ENCODE measurements around the gene RAPGEF3.
A peak's percentile ranks its signal among the peaks of the same experiment; 100 is the strongest.

The RAPGEF3 gene

GRCh38 chr12:47744778-47745436 lies 13.8 kb downstream of the RAPGEF3 start:
- no peaks in the 10 kb centered on the region for H3K36me3 ChIP-seq (ENCODE audit: control insufficient read depth in 1 of 2, insufficient read depth in 2 of 2, low read length in 2 of 2)
- no peaks in the 10 kb centered on the region for H3K9me3 ChIP-seq (ENCODE audit: control insufficient read depth in 1 of 2, low read length in 2 of 2)
- H3K4me1 ChIP-seq (ENCODE audit: control insufficient read depth in 1 of 2, insufficient read depth in 2 of 2, low read length in 2 of 2): peaks cover 0 to 17% of the 10 kb centered on the region in 2 donors
- no peaks in the 10 kb centered on the region for H3K27me3 ChIP-seq (ENCODE audit: low read depth, low read length)
- H3K4me3 ChIP-seq (ENCODE audit: low read depth in 1 of 2, low read length in 2 of 2): no peak overlapping the region
- no peak overlapping the region for H3K27ac ChIP-seq (ENCODE audit: low read length)

- Histone ChIP-seq H3K4me3 (ENCODE audit: low read depth in 1 of 2, low read length in 2 of 2) (no peak overlapping the region), H3K36me3 (ENCODE audit: control insufficient read depth in 1 of 2, insufficient read depth in 2 of 2, low read length in 2 of 2) (no peaks in the 10 kb centered on the region), H3K27ac (ENCODE audit: low read length) (no peak overlapping the region), H3K9me3 (ENCODE audit: control insufficient read depth in 1 of 2, low read length in 2 of 2) (no peaks in the 10 kb centered on the region), H3K4me1 (ENCODE audit: control insufficient read depth in 1 of 2, insufficient read depth in 2 of 2, low read length in 2 of 2) (peaks cover 0 to 20% of the 10 kb centered on the region in 2 donors), H3K27me3 (ENCODE audit: low read depth, low read length) (no peaks in the 10 kb centered on the region)
Measured at GRCh38 chr12:47744005-47744651, 14.6 kb downstream of the RAPGEF3 start.

- H3K27me3 ChIP-seq (ENCODE audit: low read depth, low read length): no peaks in the 10 kb centered on the region
- no peak overlapping the region for H3K27ac ChIP-seq (ENCODE audit: low read length)
- H3K4me3 ChIP-seq (ENCODE audit: low read depth in 1 of 2, low read length in 2 of 2): no peak overlapping the region
- no peaks in the 10 kb centered on the region for H3K9me3 ChIP-seq (ENCODE audit: control insufficient read depth in 1 of 2, low read length in 2 of 2)
- no peaks in the 10 kb centered on the region for H3K36me3 ChIP-seq (ENCODE audit: control insufficient read depth in 1 of 2, insufficient read depth in 2 of 2, low read length in 2 of 2)
- peaks cover 0 to 20% of the 10 kb centered on the region in 2 donors for H3K4me1 ChIP-seq (ENCODE audit: control insufficient read depth in 1 of 2, insufficient read depth in 2 of 2, low read length in 2 of 2)
Measured at GRCh38 chr12:47743311-47743860, 15.3 kb downstream of the RAPGEF3 start.

GRCh38 chr12:47742253-47742825 lies 16.3 kb downstream of the RAPGEF3 start:
- Histone ChIP-seq H3K9me3 (ENCODE audit: control insufficient read depth in 1 of 2, low read length in 2 of 2) (no peaks in the 10 kb centered on the region), H3K27me3 (ENCODE audit: low read depth, low read length) (no peaks in the 10 kb centered on the region), H3K27ac (ENCODE audit: low read length) (no peak overlapping the region), H3K4me1 (ENCODE audit: control insufficient read depth in 1 of 2, insufficient read depth in 2 of 2, low read length in 2 of 2) (peaks cover 3 to 30% of the 10 kb centered on the region in 2 donors), H3K36me3 (ENCODE audit: control insufficient read depth in 1 of 2, insufficient read depth in 2 of 2, low read length in 2 of 2) (no peaks in the 10 kb centered on the region), H3K4me3 (ENCODE audit: low read depth in 1 of 2, low read length in 2 of 2) (no peak overlapping the region)

- Histone ChIP-seq H3K27ac (ENCODE audit: low read length) (no peak overlapping the region), H3K36me3 (ENCODE audit: control insufficient read depth in 1 of 2, insufficient read depth in 2 of 2, low read length in 2 of 2) (no peaks in the 10 kb centered on the region), H3K9me3 (ENCODE audit: control insufficient read depth in 1 of 2, low read length in 2 of 2) (no peaks in the 10 kb centered on the region), H3K27me3 (ENCODE audit: low read depth, low read length) (no peaks in the 10 kb centered on the region), H3K4me1 (ENCODE audit: control insufficient read depth in 1 of 2, insufficient read depth in 2 of 2, low read length in 2 of 2) (peaks cover 10 to 40% of the 10 kb centered on the region in 2 donors), H3K4me3 (ENCODE audit: low read depth in 1 of 2, low read length in 2 of 2) (no peak overlapping the region)
Measured at GRCh38 chr12:47741340-47741703, 17.4 kb downstream of the RAPGEF3 start.

GRCh38 chr12:47740606-47741339 lies 17.9 kb downstream of the RAPGEF3 start:
- peaks cover 16 to 45% of the 10 kb centered on the region in 2 donors for H3K4me1 ChIP-seq (ENCODE audit: control insufficient read depth in 1 of 2, insufficient read depth in 2 of 2, low read length in 2 of 2)
- no peak overlapping the region for H3K4me3 ChIP-seq (ENCODE audit: low read depth in 1 of 2, low read length in 2 of 2)
- no peaks in the 10 kb centered on the region for H3K9me3 ChIP-seq (ENCODE audit: control insufficient read depth in 1 of 2, low read length in 2 of 2)
- H3K27ac ChIP-seq (ENCODE audit: low read length): no peak overlapping the region
- no peaks in the 10 kb centered on the region for H3K36me3 ChIP-seq (ENCODE audit: control insufficient read depth in 1 of 2, insufficient read depth in 2 of 2, low read length in 2 of 2)
- H3K27me3 ChIP-seq (ENCODE audit: low read depth, low read length): no peaks in the 10 kb centered on the region

GRCh38 chr12:47739979-47740378 lies 18.7 kb downstream of the RAPGEF3 start:
- H3K27ac ChIP-seq (ENCODE audit: low read length): no peak overlapping the region
- H3K36me3 ChIP-seq (ENCODE audit: control insufficient read depth in 1 of 2, insufficient read depth in 2 of 2, low read length in 2 of 2): no peaks in the 10 kb centered on the region
- H3K9me3 ChIP-seq (ENCODE audit: control insufficient read depth in 1 of 2, low read length in 2 of 2): no peaks in the 10 kb centered on the region
- H3K4me1 ChIP-seq (ENCODE audit: control insufficient read depth in 1 of 2, insufficient read depth in 2 of 2, low read length in 2 of 2): peaks cover 16 to 53% of the 10 kb centered on the region in 2 donors
- H3K4me3 ChIP-seq (ENCODE audit: low read depth in 1 of 2, low read length in 2 of 2): no peak overlapping the region
- no peaks in the 10 kb centered on the region for H3K27me3 ChIP-seq (ENCODE audit: low read depth, low read length)

GRCh38 chr12:47739297-47739696 lies 19.4 kb downstream of the RAPGEF3 start:
- H3K4me1 ChIP-seq (ENCODE audit: control insufficient read depth in 1 of 2, insufficient read depth in 2 of 2, low read length in 2 of 2): peaks cover 16 to 54% of the 10 kb centered on the region in 2 donors
- no peak overlapping the region for H3K27ac ChIP-seq (ENCODE audit: low read length)
- H3K9me3 ChIP-seq (ENCODE audit: control insufficient read depth in 1 of 2, low read length in 2 of 2): no peaks in the 10 kb centered on the region
- H3K36me3 ChIP-seq (ENCODE audit: control insufficient read depth in 1 of 2, insufficient read depth in 2 of 2, low read length in 2 of 2): no peaks in the 10 kb centered on the region
- H3K4me3 ChIP-seq (ENCODE audit: low read depth in 1 of 2, low read length in 2 of 2): no peak overlapping the region
- H3K27me3 ChIP-seq (ENCODE audit: low read depth, low read length): no peaks in the 10 kb centered on the region

GRCh38 chr12:47737936-47738594 lies 20.6 kb downstream of the RAPGEF3 start:
- no peak overlapping the region for H3K4me3 ChIP-seq (ENCODE audit: low read depth in 1 of 2, low read length in 2 of 2)
- peaks cover 16 to 54% of the 10 kb centered on the region in 2 donors for H3K4me1 ChIP-seq (ENCODE audit: control insufficient read depth in 1 of 2, insufficient read depth in 2 of 2, low read length in 2 of 2)
- no peaks in the 10 kb centered on the region for H3K9me3 ChIP-seq (ENCODE audit: control insufficient read depth in 1 of 2, low read length in 2 of 2)
- no peak overlapping the region for H3K27ac ChIP-seq (ENCODE audit: low read length)
- H3K36me3 ChIP-seq (ENCODE audit: control insufficient read depth in 1 of 2, insufficient read depth in 2 of 2, low read length in 2 of 2): no peaks in the 10 kb centered on the region
- no peaks in the 10 kb centered on the region for H3K27me3 ChIP-seq (ENCODE audit: low read depth, low read length)

- Histone ChIP-seq H3K36me3 (ENCODE audit: control insufficient read depth in 1 of 2, insufficient read depth in 2 of 2, low read length in 2 of 2) (no peaks in the 10 kb centered on the region), H3K27me3 (ENCODE audit: low read depth, low read length) (no peaks in the 10 kb centered on the region), H3K4me1 (ENCODE audit: control insufficient read depth in 1 of 2, insufficient read depth in 2 of 2, low read length in 2 of 2) (peaks cover 16 to 54% of the 10 kb centered on the region in 2 donors), H3K9me3 (ENCODE audit: control insufficient read depth in 1 of 2, low read length in 2 of 2) (no peaks in the 10 kb centered on the region), H3K4me3 (ENCODE audit: low read depth in 1 of 2, low read length in 2 of 2) (peak overlapping the region in 1 of 2 donors; percentile 2), H3K27ac (ENCODE audit: low read length) (peak overlapping the region; percentile 36)
Measured at GRCh38 chr12:47736877-47737676, 21.6 kb downstream of the RAPGEF3 start.

Measured in muscle layer of duodenum (tissue), 2 donors.